ENCODE measurements around the gene RPP38.

RPP38 gene

GRCh38 chr10:15097011-15097812, at the start of gene RPP38:
TSS of gene RPP38 (plus strand) at chr10:15097355. CDS start at chr10:15103315, 5,960 bp downstream.
- DNase-seq: peak; percentile 79

- no peak for DNase-seq
Measured at GRCh38 chr10:15049533-15049932, 47.6 kb upstream of the RPP38 start.

- DNase-seq: no peak
Measured at GRCh38 chr10:15052121-15052520, 45.0 kb upstream of the RPP38 start.

GRCh38 chr10:15053061-15053460, 44.1 kb upstream of the RPP38 start:
- no peak for DNase-seq

GRCh38 chr10:15058689-15059088, 38.5 kb upstream of the RPP38 start:
- DNase-seq: no peak

GRCh38 chr10:15059914-15060313, 37.2 kb upstream of the RPP38 start:
- DNase-seq: no peak

- no peak for DNase-seq
Measured at GRCh38 chr10:15060638-15061037, 36.5 kb upstream of the RPP38 start.

- no peak for DNase-seq
Measured at GRCh38 chr10:15067154-15067553, 30.0 kb upstream of the RPP38 start.

- DNase-seq: no peak
Measured at GRCh38 chr10:15068802-15069201, 28.4 kb upstream of the RPP38 start.

GRCh38 chr10:15069230-15069629, 27.9 kb upstream of the RPP38 start:
- DNase-seq: no peak

GRCh38 chr10:15072358-15072757, 24.8 kb upstream of the RPP38 start:
- DNase-seq: no peak

GRCh38 chr10:15075421-15075820, 21.7 kb upstream of the RPP38 start:
- no peak for DNase-seq

- no peak for DNase-seq
Measured at GRCh38 chr10:15083674-15084501, 13.3 kb upstream of the RPP38 start.

GRCh38 chr10:15084502-15084922, 12.6 kb upstream of the RPP38 start:
- no peak for DNase-seq

- peak; percentile 68 for DNase-seq
Measured at GRCh38 chr10:15088428-15089261, 8.5 kb upstream of the RPP38 start, which contains the start of gene ACBD7. TSS of gene ACBD7 (minus strand) at chr10:15088776. CDS start at chr10:15088728, 48 bp downstream.

- DNase-seq: no peak
Measured at GRCh38 chr10:15091418-15091817, 5.7 kb upstream of the RPP38 start.

- no peak for DNase-seq
Measured at GRCh38 chr10:15092855-15093408, 4.2 kb upstream of the RPP38 start.

- DNase-seq: no peak
Measured at GRCh38 chr10:15096661-15097010, 519 bp upstream of the RPP38 start.

- no peak for DNase-seq
Measured at GRCh38 chr10:15099886-15100285, 2.7 kb downstream of the RPP38 start.

GRCh38 chr10:15103513-15103912, 6.4 kb downstream of the RPP38 start:
- DNase-seq: no peak

GRCh38 chr10:15106352-15107013, 9.3 kb downstream of the RPP38 start:
- peak; percentile 43 for DNase-seq

GRCh38 chr10:15112657-15113056, 15.5 kb downstream of the RPP38 start:
- no peak for DNase-seq
